HepG2 (cell line): ENCODE results near the gene TRPC1. TPM values are rescaled to one million over a fixed set of nuclear protein-coding genes. Genes with fewer than 3 reads are reported as not detected.

ENCODE experiments used
- ATAC-seq: fragments of 200-7000 bp; cut with Tn5 transposase; 3 replicates; pipeline ENCODE4 v1.9.1; 2020; ENCODE audit warnings: mild to moderate bottlenecking, moderate library complexity
- BruUV-seq: library from RNA; stranded (reverse); fragments of 400-500 nt; replicated peaks from 2 replicates; lab custom pipeline; 2021; lab: Mats Ljungman, UMichigan
- CTCF ChIA-PET: fragments of 300-600 bp; formaldehyde crosslinking; extraction: SDS; loops from one replicate; lab custom pipeline; 2021; ENCODE audit warnings: low total read pairs, inconsistent platforms, low intra/inter-chr PET ratio; lab: Yijun Ruan, JAX
- POLR2A ChIA-PET: fragments of 350-600 bp; sonication (Branson Sonifier 250); formaldehyde crosslinking; loops from one replicate; lab custom pipeline; 2020; ENCODE audit warnings: antibody characterized with exemption, inconsistent platforms; lab: Yijun Ruan, JAX
- DNase-seq: peaks from one replicate; pipeline ENCODE4 v3.0.0-alpha.2; 2015; ENCODE audit warnings: low spot score
- FAIRE-seq: peaks from 3 replicates; lab custom pipeline; 2011; peaks lifted over from hg19 to GRCh38; lab: Jason Lieb, UNC
- H2AFZ ChIP-seq: one replicate; pipeline ENCODE4 v1.6.1; 2011; ENCODE audit warnings: low read length, inconsistent platforms
- H3K27ac ChIP-seq: fragments of 300-600 bp; 3 replicates; pipeline ENCODE4 v1.8.0; 2011; ENCODE audit warnings: mixed run types, mild to moderate bottlenecking, mixed read lengths, low read length, inconsistent platforms; ENCODE audit not compliant: insufficient read depth; ENCODE audit errors: extremely low read length
- H3K27me3 ChIP-seq, 2 experiments: fragments of 200-600 bp in 1 of 2; 2 replicates in 1 of 2; 3 replicates in 1 of 2; pipeline versions ENCODE4 v1.6.0 to v1.8.0; 2011; ENCODE audit warnings: low read length in 2 of 2, mild to moderate bottlenecking in 2 of 2, moderate library complexity in 2 of 2, inconsistent platforms in 1 of 2; ENCODE audit not compliant: insufficient read depth in 2 of 2, control insufficient read depth in 1 of 2
- H3K36me3 ChIP-seq, 2 experiments: fragments of 200-600 bp in 1 of 2; replicated peaks in 1 of 2; 2 replicates in 1 of 2; 3 replicates in 1 of 2; pipeline versions ENCODE4 v1.5.1 to v1.8.0; 2011; ENCODE audit warnings: low read length in 2 of 2, inconsistent platforms in 1 of 2; ENCODE audit not compliant: insufficient read depth in 2 of 2, control insufficient read depth in 1 of 2
- H3K4me1 ChIP-seq: 2 replicates; pipeline ENCODE4 v1.5.1; 2012; ENCODE audit warnings: low read length, inconsistent platforms; ENCODE audit not compliant: insufficient read depth
- H3K4me2 ChIP-seq: 2 replicates; pipeline ENCODE4 v1.6.0; 2011; ENCODE audit warnings: low read depth, low read length, inconsistent platforms
- H3K4me3 ChIP-seq, 3 experiments: fragments of 200-600 bp in 1 of 3; sonication (generic), shearing (Covaris generic) in 1 of 3; replicated peaks in 1 of 3; 2 replicates each; pipeline ENCODE4 v1.5.1; 2011 to 2016; ENCODE audit warnings: low read length in 3 of 3, inconsistent platforms in 2 of 3, low read depth in 2 of 3, mild to moderate bottlenecking in 2 of 3, control low read depth in 1 of 3, mixed read lengths in 1 of 3; ENCODE audit not compliant: insufficient read depth in 1 of 3
- H3K79me2 ChIP-seq: one replicate; pipeline ENCODE4 v1.6.1; 2011; ENCODE audit warnings: low read length, inconsistent platforms; ENCODE audit not compliant: insufficient read depth
- H3K9ac ChIP-seq: 2 replicates; pipeline ENCODE4 v1.6.0; 2011; ENCODE audit warnings: mild to moderate bottlenecking, low read depth, low read length, inconsistent platforms; ENCODE audit not compliant: insufficient read depth
- H3K9me3 ChIP-seq: 2 replicates; pipeline ENCODE4 v1.5.1; 2012; ENCODE audit warnings: mild to moderate bottlenecking, low read length
- H4K20me1 ChIP-seq: 2 replicates; pipeline ENCODE4 v1.6.0; 2011; ENCODE audit warnings: inconsistent platforms, mild to moderate bottlenecking, low read length, moderate library complexity; ENCODE audit not compliant: insufficient read depth
- ADNP ChIP-seq: sonication (generic); formaldehyde crosslinking; IDR thresholded peaks from 2 replicates; pipeline ENCODE4 v1.4.0; 2020; ENCODE audit warnings: missing genetic modification reagents
- ARNTL ChIP-seq: sonication (generic); formaldehyde crosslinking; IDR thresholded peaks from 2 replicates; pipeline ENCODE4 v1.4.0; 2020; ENCODE audit warnings: mild to moderate bottlenecking, missing genetic modification reagents
- CEBPB ChIP-seq: IDR thresholded peaks from 2 replicates; pipeline ENCODE4 v1.6.1; 2011; ENCODE audit warnings: low read depth, low read length, improper control_type of control experiment, borderline replicate concordance
- IRF2 ChIP-seq: IDR thresholded peaks from 2 replicates; pipeline ENCODE4 v1.6.1; 2018; ENCODE audit warnings: missing genetic modification reagents, missing compliant biosample characterization
- KAT7 ChIP-seq: IDR thresholded peaks from 2 replicates; pipeline ENCODE4 v1.6.1; 2018; ENCODE audit warnings: borderline replicate concordance, missing compliant biosample characterization
- KDM4B ChIP-seq: sonication (generic); formaldehyde crosslinking; IDR thresholded peaks from 2 replicates; pipeline ENCODE4 v1.4.0; 2020; ENCODE audit warnings: missing genetic modification reagents
- MATR3 ChIP-seq: sonication (generic); formaldehyde crosslinking; IDR thresholded peaks from 2 replicates; pipeline ENCODE4 v1.4.0; 2020; ENCODE audit warnings: missing genetic modification reagents
- MED8 ChIP-seq: sonication (generic); formaldehyde crosslinking; IDR thresholded peaks from 2 replicates; pipeline ENCODE4 v1.8.1; 2023; ENCODE audit warnings: mild to moderate bottlenecking, missing genetic modification reagents; ENCODE audit not compliant: insufficient replicate concordance
- NCOA5 ChIP-seq: sonication (generic); formaldehyde crosslinking; IDR thresholded peaks from 2 replicates; pipeline ENCODE4 v1.4.0; 2020; ENCODE audit warnings: missing genetic modification reagents
- PHF20 ChIP-seq: sonication (generic); formaldehyde crosslinking; IDR thresholded peaks from 2 replicates; pipeline ENCODE4 v1.5.0; 2020; ENCODE audit warnings: mild to moderate bottlenecking, missing genetic modification reagents
- TARDBP ChIP-seq: sonication (generic); formaldehyde crosslinking; IDR thresholded peaks from 2 replicates; pipeline ENCODE4 v1.8.0; 2022; ENCODE audit warnings: mild to moderate bottlenecking, missing genetic modification reagents
- ZKSCAN1 ChIP-seq: fragments of 150-350 bp; IDR thresholded peaks from 2 replicates; pipeline ENCODE4 v1.6.1; 2014; ENCODE audit warnings: low read length
- ZNF124 ChIP-seq: sonication (generic); formaldehyde crosslinking; IDR thresholded peaks from 2 replicates; pipeline ENCODE4 v1.4.0; 2020; ENCODE audit warnings: missing genetic modification reagents
- ZNF232 ChIP-seq: sonication (generic); formaldehyde crosslinking; IDR thresholded peaks from 2 replicates; pipeline ENCODE4 v1.4.0; 2020; ENCODE audit warnings: missing genetic modification reagents, borderline replicate concordance
- ZNF747 ChIP-seq: sonication (generic); formaldehyde crosslinking; IDR thresholded peaks from 2 replicates; pipeline ENCODE4 v1.8.1; 2023; ENCODE audit warnings: missing genetic modification reagents, mild to moderate bottlenecking, borderline replicate concordance
- WGBS: methylation state at CpG from one replicate; pipeline ENCODE4 v1.1.6; 2017; ENCODE audit warnings: low lambda C conversion rate; 5-methylcytosine and 5-hydroxymethylcytosine counted together
- in situ Hi-C: cut with HindIII; loops from 2 replicates; pipeline ENCODE4 v1.10.0; 2017; ENCODE audit warnings: low pct_unique_long_range_greater_than_20kb; ENCODE audit not compliant: extremely low pct_ligation_motif_present
- intact Hi-C: fragments of 100-400 bp; cut with micrococcal nuclease; formaldehyde crosslinking; loops from one replicate; pipeline ENCODE4 v1.10.0; 2022; ENCODE audit not compliant: unreplicated experiment
- polyA plus RNA-seq, 8 experiments: library from polyadenylated mRNA; depleted of rRNA in 3 of 8; stranded (reverse) in 7 of 8; unstranded in 1 of 8; fragments of >200 nt; fragmentation: Illumina TruSeq in 4 of 8; extraction: Trizol in 4 of 8; gene quantifications; 2 replicates each; pipeline versions ENCODE4 v1.2.1 to v1.2.3, GENCODE V29; 2011 to 2016; ENCODE audit warnings: low read depth in 4 of 8, missing spikeins in 1 of 8, mixed read lengths in 1 of 8; ENCODE audit not compliant: insufficient read depth in 1 of 8
- total RNA-seq, 5 experiments: library from RNA; depleted of rRNA; stranded (reverse); fragments of >200 nt; fragmentation: Illumina TruSeq; extraction: Trizol; gene quantifications; 2 replicates each; pipeline ENCODE4 v1.2.3, GENCODE V29; 2016; ENCODE audit warnings: low read depth in 1 of 5
- TF ChIP-seq, protein P1 (sequence below): sonication (generic); formaldehyde crosslinking; IDR thresholded peaks from 2 replicates; pipeline ENCODE4 v1.4.0; 2020; ENCODE audit warnings: missing genetic modification reagents; ENCODE audit errors: not compliant biosample characterization
- TF ChIP-seq, protein P2 (sequence below): sonication (generic); formaldehyde crosslinking; IDR thresholded peaks from 2 replicates; pipeline ENCODE4 v1.8.0; 2022; ENCODE audit warnings: mild to moderate bottlenecking, missing genetic modification reagents
- TF ChIP-seq, protein P3 (sequence below): sonication (generic); formaldehyde crosslinking; IDR thresholded peaks from 2 replicates; pipeline ENCODE4 v1.5.0; 2020; ENCODE audit warnings: mild to moderate bottlenecking, missing genetic modification reagents, moderate library complexity

Gene TRPC1
- total and polyA plus RNA-seq, 2 of the 13 experiments (the other 11 are each of a cell fraction or from before 2014, with no cell fraction given): 10.8 to 13.1 TPM

DNA sequence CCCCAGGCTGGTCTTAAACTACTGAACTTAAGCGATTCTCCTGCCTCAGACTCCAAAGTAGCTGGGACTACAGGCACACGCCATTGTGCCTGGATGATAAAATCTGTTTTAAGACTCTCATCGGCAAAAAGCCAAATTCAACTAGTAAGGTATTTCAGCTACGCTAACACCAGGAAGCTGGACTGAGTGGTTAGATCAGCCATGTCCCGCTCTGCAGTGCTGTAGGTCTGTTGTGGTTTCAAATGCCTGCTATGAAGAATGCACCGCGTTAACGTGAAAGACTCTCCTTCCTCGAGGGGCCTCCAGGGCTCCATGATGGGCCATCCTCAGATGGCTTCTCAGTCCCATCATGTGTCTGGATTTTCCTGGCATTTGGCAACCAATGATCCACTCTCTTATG lies 94.8 kb downstream of the TRPC1 start:
- no peak for TF ChIP-seq ZNF124 (CRISPR knock-in tag)
- TF ChIP-seq, protein P1, sequence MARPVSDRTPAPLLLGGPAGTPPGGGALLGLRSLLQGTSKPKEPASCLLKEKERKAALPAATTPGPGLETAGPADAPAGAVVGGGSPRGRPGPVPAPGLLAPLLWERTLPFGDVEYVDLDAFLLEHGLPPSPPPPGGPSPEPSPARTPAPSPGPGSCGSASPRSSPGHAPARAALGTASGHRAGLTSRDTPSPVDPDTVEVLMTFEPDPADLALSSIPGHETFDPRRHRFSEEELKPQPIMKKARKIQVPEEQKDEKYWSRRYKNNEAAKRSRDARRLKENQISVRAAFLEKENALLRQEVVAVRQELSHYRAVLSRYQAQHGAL (CRISPR knock-in tag): no peak
- TF ChIP-seq KAT7 (CRISPR knock-in tag): no peak
- TF ChIP-seq, protein P2, sequence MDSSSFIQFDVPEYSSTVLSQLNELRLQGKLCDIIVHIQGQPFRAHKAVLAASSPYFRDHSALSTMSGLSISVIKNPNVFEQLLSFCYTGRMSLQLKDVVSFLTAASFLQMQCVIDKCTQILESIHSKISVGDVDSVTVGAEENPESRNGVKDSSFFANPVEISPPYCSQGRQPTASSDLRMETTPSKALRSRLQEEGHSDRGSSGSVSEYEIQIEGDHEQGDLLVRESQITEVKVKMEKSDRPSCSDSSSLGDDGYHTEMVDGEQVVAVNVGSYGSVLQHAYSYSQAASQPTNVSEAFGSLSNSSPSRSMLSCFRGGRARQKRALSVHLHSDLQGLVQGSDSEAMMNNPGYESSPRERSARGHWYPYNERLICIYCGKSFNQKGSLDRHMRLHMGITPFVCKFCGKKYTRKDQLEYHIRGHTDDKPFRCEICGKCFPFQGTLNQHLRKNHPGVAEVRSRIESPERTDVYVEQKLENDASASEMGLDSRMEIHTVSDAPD (CRISPR knock-in tag): no peak
- no peak for TF ChIP-seq MED8 (CRISPR knock-in tag)
- no peak for TF ChIP-seq IRF2 (CRISPR knock-in tag)
- TF ChIP-seq, all 625 proteins: peak for 0
- Histone ChIP-seq H3K9ac (no peak overlapping the region), H3K27ac (no peak overlapping the region), H3K9me3 (no peaks in the 10 kb centered on the region), H3K27me3 (peaks cover 0 to 4% of the 10 kb centered on the region in 2 experiments; a peak in 3 of 5 replicates), H4K20me1 (no peaks in the 10 kb centered on the region), H2AFZ (no peak overlapping the region), H3K4me2 (no peak overlapping the region), H3K79me2 (no peaks in the 10 kb centered on the region), H3K4me1 (no peaks in the 10 kb centered on the region), H3K36me3 (no peaks in the 10 kb centered on the region), H3K4me3 (no peak overlapping the region)
- intact Hi-C loops: no loop called here
- in situ Hi-C loops: no loop called here
- DNase-seq (no peak), ATAC-seq (no peak), FAIRE-seq (no peak)
- WGBS: 67% methylated on average over 9 of the region's 9 CpGs
- ChIA-PET CTCF (no interaction called here), POLR2A (no interaction called here)
- BruUV-seq: no TSS peak

DNA sequence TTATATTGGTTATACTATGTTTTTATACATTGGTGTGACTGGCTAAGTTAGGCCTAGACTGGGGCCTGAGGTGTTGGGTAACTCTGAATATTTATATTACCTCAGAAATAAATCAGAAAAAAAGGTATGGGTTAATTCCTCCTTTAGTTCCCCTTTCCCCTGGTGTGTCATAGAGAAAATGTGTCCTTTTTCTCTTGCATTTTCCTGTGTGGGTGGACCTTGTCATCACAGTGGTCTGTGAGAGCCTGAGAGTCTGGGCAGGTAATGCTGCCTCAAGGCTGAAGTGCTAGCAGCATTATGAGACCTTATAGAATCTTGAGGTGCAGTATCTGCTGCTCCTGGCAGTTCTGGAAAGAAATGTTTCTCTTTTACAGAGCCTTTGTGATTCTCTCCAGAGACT lies 95.3 kb downstream of the TRPC1 start:
- no TSS peak for BruUV-seq
- no peaks in the 10 kb centered on the region for H3K79me2 ChIP-seq
- in situ Hi-C loops (no loop called here), intact Hi-C loops (no loop called here)
- H2AFZ ChIP-seq: no peak overlapping the region
- H3K9me3 ChIP-seq: no peaks in the 10 kb centered on the region
- H3K36me3 ChIP-seq: no peaks in the 10 kb centered on the region
- FAIRE-seq (no peak), ATAC-seq (no peak), DNase-seq (no peak)
- H3K4me1 ChIP-seq: no peaks in the 10 kb centered on the region
- peaks cover 0 to 6% of the 10 kb centered on the region in 2 experiments; a peak in 3 of 5 replicates for H3K27me3 ChIP-seq
- H4K20me1 ChIP-seq: no peaks in the 10 kb centered on the region
- no peak overlapping the region for H3K4me2 ChIP-seq
- no peak overlapping the region for H3K9ac ChIP-seq
- ChIA-PET POLR2A (no interaction called here), CTCF (no interaction called here)
- no peak overlapping the region for H3K27ac ChIP-seq
- H3K4me3 ChIP-seq: no peak overlapping the region
- TF ChIP-seq TARDBP (CRISPR knock-in tag): no peak
- no peak for TF ChIP-seq PHF20
- TF ChIP-seq ZKSCAN1: no peak
- no peak for TF ChIP-seq KDM4B (CRISPR knock-in tag)
- TF ChIP-seq ZNF232 (CRISPR knock-in tag): no peak
- TF ChIP-seq NCOA5 (CRISPR knock-in tag): no peak
- TF ChIP-seq ZNF747 (CRISPR knock-in tag): no peak
- no peak for TF ChIP-seq CEBPB
- no peak for TF ChIP-seq ADNP (CRISPR knock-in tag)
- TF ChIP-seq, protein P3, sequence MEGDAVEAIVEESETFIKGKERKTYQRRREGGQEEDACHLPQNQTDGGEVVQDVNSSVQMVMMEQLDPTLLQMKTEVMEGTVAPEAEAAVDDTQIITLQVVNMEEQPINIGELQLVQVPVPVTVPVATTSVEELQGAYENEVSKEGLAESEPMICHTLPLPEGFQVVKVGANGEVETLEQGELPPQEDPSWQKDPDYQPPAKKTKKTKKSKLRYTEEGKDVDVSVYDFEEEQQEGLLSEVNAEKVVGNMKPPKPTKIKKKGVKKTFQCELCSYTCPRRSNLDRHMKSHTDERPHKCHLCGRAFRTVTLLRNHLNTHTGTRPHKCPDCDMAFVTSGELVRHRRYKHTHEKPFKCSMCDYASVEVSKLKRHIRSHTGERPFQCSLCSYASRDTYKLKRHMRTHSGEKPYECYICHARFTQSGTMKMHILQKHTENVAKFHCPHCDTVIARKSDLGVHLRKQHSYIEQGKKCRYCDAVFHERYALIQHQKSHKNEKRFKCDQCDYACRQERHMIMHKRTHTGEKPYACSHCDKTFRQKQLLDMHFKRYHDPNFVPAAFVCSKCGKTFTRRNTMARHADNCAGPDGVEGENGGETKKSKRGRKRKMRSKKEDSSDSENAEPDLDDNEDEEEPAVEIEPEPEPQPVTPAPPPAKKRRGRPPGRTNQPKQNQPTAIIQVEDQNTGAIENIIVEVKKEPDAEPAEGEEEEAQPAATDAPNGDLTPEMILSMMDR (CRISPR knock-in tag): no peak
- no peak for TF ChIP-seq ARNTL (CRISPR knock-in tag)
- TF ChIP-seq MATR3 (CRISPR knock-in tag): no peak
